Psoas muscle (tissue), 8 donors: ENCODE data around the gene RRP8. TPM values are rescaled to one million over a fixed set of nuclear protein-coding genes. Genes with fewer than 3 reads are reported as not detected.
A peak's percentile ranks its signal among the peaks of the same experiment; 100 is the strongest.

Experiments used
- ATAC-seq, 4 donors: fragments of 200-7000 bp; cut with Tn5 transposase; one replicate each; pipeline ENCODE4 v1.9.1; 2020; ENCODE audit warnings: moderate library complexity in 3 of 4, mild to moderate bottlenecking in 2 of 4
- DNase-seq, 2 donors: peaks; one replicate each; pipeline ENCODE4 v3.0.0-alpha.2; 2020
- H3K27ac ChIP-seq: fragments of 200-600 bp; one replicate; pipeline ENCODE4 v1.8.0; 2022
- H3K27me3 ChIP-seq, 3 donors: fragments of 200-600 bp in 1 of 3; one replicate each; pipeline versions ENCODE4 v1.6.1 to v1.8.0; 2013 to 2022; ENCODE audit warnings: low read length in 2 of 3, mild to moderate bottlenecking in 2 of 3, moderate library complexity in 1 of 3; ENCODE audit not compliant: insufficient read depth in 3 of 3
- H3K36me3 ChIP-seq, 2 donors: fragments of 200-600 bp in 1 of 2; one replicate each; pipeline versions ENCODE4 v1.6.1 to v1.8.0; 2013 to 2022; ENCODE audit warnings: low read depth in 1 of 2, mild to moderate bottlenecking in 1 of 2, moderate library complexity in 1 of 2; ENCODE audit not compliant: insufficient read depth in 1 of 2
- H3K4me1 ChIP-seq: fragments of 200-600 bp; one replicate; pipeline ENCODE4 v1.8.0; 2022
- H3K4me3 ChIP-seq: fragments of 200-600 bp; one replicate; pipeline ENCODE4 v1.8.0; 2022; ENCODE audit warnings: mild to moderate bottlenecking
- H3K9me3 ChIP-seq: fragments of 200-600 bp; one replicate; pipeline ENCODE4 v1.8.0; 2022
- WGBS, 3 donors: extraction: QIAGEN DNeasy Blood & Tissue Kit; methylation state at CpG; one replicate each; pipeline versions ENCODE4 v1.1.6 to v1.1.7; 2013; 5-methylcytosine and 5-hydroxymethylcytosine counted together
- intact Hi-C, 2 donors: fragments of 100-400 bp; cut with DNase I; formaldehyde crosslinking; loops; one replicate each; pipeline versions ENCODE4 v1.11.0 to v1.14.2; 2022
- polyA plus RNA-seq, 3 donors: library from polyadenylated mRNA; stranded (reverse); fragments of 200-250 nt; gene quantifications; one replicate each; pipeline ENCODE4 v1.2.3, GENCODE V29; 2013
- total RNA-seq, 4 donors: library from RNA; stranded (reverse); fragmentation: NEBNext Ultra II Directional in 2 of 4; extraction: Animal tissue kit (Norgen Biotek cat#: 25700) in 2 of 4; gene quantifications; one replicate each; pipeline versions ENCODE4 v1.2.1 to v1.2.4, GENCODE V29; 2021 to 2023
- TF ChIP-seq, protein P1 (sequence below): fragments of 200-600 bp; IDR thresholded peaks from one replicate; pipeline ENCODE4 v1.8.0; 2022; ENCODE audit warnings: antibody characterized with exemption
- donor health status: healthy with polysubstance abuse.
- donor health status: DM: no; HTN: no; CAD: no; lungs with moderate emphysema.
- donor health status: Bipolar disorder and iron deficiency.
- donor health status: healthy.
- donor health status: DM: yes; HTN: yes; CAD: no.
- donor health status: DM: no; HTN: no; CAD: no.
- donor health status: DM: no; HTN: no; CAD: no.
- donor health status: DM: yes; HTN: yes; CAD: no.

RRP8 gene
- total and polyA plus RNA-seq, 7 donors: 11.6 to 34.0 (median 18.4) TPM

DNA sequence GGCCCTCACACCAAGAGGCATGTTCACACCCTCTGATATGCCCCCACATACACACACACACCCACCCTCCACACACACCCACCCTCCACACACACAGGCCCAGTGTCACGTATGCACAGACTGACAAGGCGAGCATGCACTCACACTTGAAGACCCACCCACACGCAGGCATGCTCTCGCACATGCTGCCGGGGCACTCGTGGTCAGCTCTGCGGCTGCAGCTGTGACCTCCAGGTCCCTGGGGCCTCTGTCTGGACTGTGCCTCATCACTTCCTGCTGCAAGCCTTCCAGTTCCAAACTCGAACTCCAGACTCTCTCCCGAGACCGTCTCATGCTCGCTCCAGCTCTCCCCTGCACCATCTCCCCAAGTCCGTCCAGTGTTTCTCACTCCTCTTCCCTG lies 42.7 kb upstream of the RRP8 start:
- Histone ChIP-seq H3K27ac (peak overlapping the region; percentile 54), H3K27me3 (peaks cover 0 to 5% (median 0%) of the 10 kb centered on the region in 3 donors), H3K36me3 (no peaks in the 10 kb centered on the region), H3K4me1 (peaks cover 11% of the 10 kb centered on the region), H3K4me3 (no peak overlapping the region), H3K9me3 (no peaks in the 10 kb centered on the region)
- TF ChIP-seq, protein P1, sequence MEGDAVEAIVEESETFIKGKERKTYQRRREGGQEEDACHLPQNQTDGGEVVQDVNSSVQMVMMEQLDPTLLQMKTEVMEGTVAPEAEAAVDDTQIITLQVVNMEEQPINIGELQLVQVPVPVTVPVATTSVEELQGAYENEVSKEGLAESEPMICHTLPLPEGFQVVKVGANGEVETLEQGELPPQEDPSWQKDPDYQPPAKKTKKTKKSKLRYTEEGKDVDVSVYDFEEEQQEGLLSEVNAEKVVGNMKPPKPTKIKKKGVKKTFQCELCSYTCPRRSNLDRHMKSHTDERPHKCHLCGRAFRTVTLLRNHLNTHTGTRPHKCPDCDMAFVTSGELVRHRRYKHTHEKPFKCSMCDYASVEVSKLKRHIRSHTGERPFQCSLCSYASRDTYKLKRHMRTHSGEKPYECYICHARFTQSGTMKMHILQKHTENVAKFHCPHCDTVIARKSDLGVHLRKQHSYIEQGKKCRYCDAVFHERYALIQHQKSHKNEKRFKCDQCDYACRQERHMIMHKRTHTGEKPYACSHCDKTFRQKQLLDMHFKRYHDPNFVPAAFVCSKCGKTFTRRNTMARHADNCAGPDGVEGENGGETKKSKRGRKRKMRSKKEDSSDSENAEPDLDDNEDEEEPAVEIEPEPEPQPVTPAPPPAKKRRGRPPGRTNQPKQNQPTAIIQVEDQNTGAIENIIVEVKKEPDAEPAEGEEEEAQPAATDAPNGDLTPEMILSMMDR: no peak
- peak; percentile 56 to 80 (median 68) for ATAC-seq
- intact Hi-C loops: no loop called here
- WGBS, 3 donors: 20 to 35% (median 27%) methylated on average over 12 of the region's 12 CpGs
- peak; percentile 83 to 91 for DNase-seq

DNA sequence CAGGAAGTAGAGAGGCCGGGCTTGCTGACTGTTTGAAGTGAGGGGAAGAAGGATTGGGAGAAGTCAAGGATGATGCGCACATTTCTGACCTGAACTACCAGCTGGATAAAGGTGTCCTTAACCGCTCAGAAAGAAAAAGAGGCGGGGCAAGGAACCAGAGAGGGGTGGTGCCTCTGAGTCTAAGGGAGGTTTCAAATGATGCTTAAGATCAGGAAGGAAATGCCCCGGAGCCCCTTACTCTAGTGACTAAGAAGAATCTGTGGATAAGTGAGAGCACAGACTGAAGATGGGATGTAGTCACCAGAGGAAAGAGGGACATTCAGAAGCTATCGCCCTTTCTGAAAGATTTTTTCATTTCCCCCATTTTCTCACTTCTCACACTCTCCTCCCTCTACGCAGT lies 39.5 kb upstream of the RRP8 start:
- peaks cover 8% of the 10 kb centered on the region for H3K4me1 ChIP-seq

DNA sequence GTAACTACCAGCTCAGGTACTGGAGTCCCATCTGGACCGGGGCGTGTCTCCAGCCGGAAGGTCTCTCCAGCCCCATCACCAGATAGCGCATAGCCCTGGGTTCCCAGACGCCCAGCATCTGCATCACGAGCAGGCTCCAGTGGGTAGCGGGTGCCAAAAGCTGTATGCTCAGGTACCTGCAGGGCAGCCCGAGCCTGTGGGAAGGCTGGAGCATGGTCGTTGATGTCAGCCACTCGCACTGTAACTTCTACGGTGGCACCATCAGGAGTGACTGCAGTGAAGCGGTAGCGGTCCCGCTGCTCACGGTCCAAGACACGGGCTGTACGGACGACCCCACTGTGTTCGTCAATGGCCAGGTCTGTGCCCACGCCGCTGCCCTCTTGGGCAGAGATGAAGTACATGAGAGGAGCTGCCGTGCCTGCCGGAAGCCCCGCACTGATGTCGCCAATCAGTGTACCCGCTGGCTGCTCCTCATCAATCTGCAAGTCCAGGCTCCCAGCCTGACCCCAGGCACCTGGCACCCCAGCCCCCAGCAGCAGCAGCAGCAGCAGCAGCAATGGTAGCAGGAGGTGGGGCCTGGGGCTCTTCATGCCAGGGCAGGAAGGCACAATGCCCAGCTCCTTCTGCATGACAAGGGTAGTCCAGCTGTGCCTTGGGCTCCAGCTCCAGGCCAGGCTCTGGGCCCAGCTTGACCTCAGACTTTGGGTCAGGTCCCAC lies 37.7 kb upstream of the RRP8 start:
- ATAC-seq (no peak), DNase-seq (no peak)
- Histone ChIP-seq H3K27ac (no peak overlapping the region), H3K36me3 (peaks cover 0 to 9% of the 10 kb centered on the region in 2 donors), H3K4me1 (peaks cover 4% of the 10 kb centered on the region), H3K4me3 (no peak overlapping the region), H3K27me3 (no peaks in the 10 kb centered on the region), H3K9me3 (no peaks in the 10 kb centered on the region)
- TF ChIP-seq, protein P1: no peak
- intact Hi-C loops: no loop called here
- 63 to 79% (median 64%) methylated on average over 26 of the region's 26 CpGs for WGBS, 3 donors

More for the DNA sequence above, 39.5 kb upstream of the RRP8 start:
- peaks cover 0 to 9% of the 10 kb centered on the region in 2 donors for H3K36me3 ChIP-seq
- no peak overlapping the region for H3K4me3 ChIP-seq
- no peaks in the 10 kb centered on the region for H3K9me3 ChIP-seq
- no peak overlapping the region for H3K27ac ChIP-seq
- no peak for ATAC-seq
- intact Hi-C loops: no loop called here
- DNase-seq: no peak
- TF ChIP-seq, protein P1: no peak
- 90 to 94% (median 91%) methylated on average over 7 of the region's 7 CpGs for WGBS, 3 donors
- peaks cover 0 to 5% (median 0%) of the 10 kb centered on the region in 3 donors for H3K27me3 ChIP-seq

DNA sequence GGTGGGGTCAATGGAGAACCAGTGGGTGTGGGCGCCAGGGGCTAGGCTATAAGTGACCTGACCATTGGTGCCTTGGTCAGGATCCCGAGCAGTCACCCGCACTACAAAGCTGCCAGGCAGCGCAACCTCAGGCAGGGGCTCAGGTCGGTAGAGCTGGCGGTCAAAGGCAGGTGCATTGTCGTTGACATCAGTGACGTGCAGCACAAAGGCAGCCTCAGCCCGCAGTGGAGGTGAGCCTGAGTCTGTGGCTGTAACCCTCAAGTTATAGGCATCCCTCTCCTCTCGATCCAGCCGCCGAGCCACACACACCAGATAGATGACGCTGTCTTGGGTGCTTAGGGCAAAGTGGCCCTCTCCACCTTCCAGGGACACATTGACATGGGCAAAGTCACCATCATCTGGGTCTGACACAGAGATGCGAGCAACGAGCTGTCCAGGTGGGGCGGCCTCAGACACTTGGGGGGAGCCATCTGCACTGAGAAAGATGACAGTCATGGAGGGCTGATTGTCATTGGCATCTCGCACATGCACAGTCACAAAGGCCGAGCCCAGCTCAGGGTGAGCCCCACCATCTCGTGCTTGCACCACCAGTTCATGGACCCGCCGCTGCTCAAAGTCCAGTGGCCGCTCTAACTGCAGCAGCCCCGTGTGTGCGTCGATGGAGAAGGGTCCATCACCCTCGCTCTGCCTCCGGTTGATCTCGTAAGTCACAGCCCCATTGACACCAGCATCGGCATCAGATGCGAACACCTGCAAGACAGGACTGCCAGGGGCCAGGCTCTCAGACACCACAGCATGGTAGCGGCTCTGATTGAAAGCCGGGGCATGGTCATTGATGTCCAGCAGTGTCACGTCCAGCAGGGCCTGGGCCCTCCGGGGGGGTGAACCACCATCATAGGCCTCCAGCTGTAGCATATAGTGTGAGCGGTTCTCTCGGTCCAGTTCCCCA lies 36.9 kb upstream of the RRP8 start:
- no peak for ATAC-seq
- TF ChIP-seq, protein P1: no peak
- Histone ChIP-seq H3K4me3 (no peak overlapping the region), H3K27ac (no peak overlapping the region), H3K4me1 (peaks cover 4% of the 10 kb centered on the region), H3K9me3 (no peaks in the 10 kb centered on the region), H3K27me3 (no peaks in the 10 kb centered on the region), H3K36me3 (peaks cover 0 to 9% of the 10 kb centered on the region in 2 donors)
- no peak for DNase-seq
- 94 to 95% (median 94%) methylated on average over 36 of the region's 36 CpGs for WGBS, 3 donors
- intact Hi-C loops: no loop called here
